Measurements from ENCODE around the gene PCDH15.

Gene PCDH15

DNA sequence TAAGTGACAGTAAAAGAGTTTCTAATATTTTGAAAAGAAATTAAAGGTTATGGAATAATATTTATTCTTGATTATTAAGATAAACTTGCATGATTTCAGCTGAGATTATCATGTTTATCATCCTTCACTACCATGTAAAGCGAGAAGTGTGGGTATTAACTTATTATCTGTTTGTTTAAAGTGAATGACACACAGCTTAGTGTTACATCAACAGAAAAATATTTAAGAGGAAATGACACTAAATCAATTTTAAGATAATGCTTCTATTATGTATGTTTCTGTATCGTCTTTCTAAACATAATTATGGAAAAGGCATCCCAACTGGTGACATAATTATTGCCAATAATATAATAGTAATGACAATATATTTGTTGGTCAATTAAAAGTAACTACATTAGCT is 213.1 kb downstream of the PCDH15 start:
- H3K4me3 ChIP-seq (ENCODE audit: low read length): no peak overlapping the region
- DNase-seq (ENCODE audit: low read depth): no peak
- TF ChIP-seq, protein P1, sequence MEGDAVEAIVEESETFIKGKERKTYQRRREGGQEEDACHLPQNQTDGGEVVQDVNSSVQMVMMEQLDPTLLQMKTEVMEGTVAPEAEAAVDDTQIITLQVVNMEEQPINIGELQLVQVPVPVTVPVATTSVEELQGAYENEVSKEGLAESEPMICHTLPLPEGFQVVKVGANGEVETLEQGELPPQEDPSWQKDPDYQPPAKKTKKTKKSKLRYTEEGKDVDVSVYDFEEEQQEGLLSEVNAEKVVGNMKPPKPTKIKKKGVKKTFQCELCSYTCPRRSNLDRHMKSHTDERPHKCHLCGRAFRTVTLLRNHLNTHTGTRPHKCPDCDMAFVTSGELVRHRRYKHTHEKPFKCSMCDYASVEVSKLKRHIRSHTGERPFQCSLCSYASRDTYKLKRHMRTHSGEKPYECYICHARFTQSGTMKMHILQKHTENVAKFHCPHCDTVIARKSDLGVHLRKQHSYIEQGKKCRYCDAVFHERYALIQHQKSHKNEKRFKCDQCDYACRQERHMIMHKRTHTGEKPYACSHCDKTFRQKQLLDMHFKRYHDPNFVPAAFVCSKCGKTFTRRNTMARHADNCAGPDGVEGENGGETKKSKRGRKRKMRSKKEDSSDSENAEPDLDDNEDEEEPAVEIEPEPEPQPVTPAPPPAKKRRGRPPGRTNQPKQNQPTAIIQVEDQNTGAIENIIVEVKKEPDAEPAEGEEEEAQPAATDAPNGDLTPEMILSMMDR (conservative IDR thresholded peaks at IDR 0.05; ENCODE audit: low read length): no peak

DNA sequence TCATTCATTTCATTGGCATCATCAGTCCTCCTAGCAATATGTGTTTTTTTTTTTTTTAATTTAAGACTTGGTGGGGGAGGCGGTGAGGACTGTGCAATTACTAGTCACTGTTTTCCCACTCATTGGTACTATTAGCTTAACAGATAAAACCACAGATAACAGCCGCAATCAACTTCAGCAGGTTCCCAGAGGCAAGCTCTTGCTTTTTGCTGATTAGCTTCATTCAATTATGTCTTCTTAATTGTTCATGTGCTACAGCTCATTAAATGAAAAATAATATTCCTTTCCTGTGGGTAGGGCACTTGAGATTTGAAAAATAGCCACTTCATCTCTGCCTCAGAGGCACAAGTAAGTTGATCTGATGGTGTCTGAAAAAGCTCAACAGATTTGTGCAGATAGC is 215.5 kb downstream of the PCDH15 start:
- no peak for DNase-seq (ENCODE audit: low read depth)
- TF ChIP-seq, protein P1 (conservative IDR thresholded peaks at IDR 0.05; ENCODE audit: low read length): no peak
- H3K4me3 ChIP-seq (ENCODE audit: low read length): no peak overlapping the region

DNA sequence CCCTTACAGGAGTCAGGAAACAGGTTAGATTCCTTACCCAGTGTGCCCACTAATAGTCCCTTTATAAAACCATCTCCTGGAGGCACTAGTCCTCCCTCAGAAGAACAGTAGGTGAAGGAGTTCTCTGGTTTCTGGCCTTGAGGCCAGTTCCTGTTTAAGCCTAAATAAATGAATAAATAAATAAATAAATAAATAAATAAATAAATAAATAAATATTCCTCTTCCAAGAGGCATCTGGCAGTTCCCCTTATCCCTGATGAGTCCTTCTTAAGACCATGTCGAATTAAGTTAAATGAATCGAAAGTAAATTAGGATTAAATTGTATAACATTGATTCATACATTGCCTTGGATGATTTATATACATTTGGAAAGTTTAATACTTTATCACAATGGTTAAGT is 223.3 kb downstream of the PCDH15 start:
- TF ChIP-seq, protein P1 (conservative IDR thresholded peaks at IDR 0.05; ENCODE audit: low read length): no peak

DNA sequence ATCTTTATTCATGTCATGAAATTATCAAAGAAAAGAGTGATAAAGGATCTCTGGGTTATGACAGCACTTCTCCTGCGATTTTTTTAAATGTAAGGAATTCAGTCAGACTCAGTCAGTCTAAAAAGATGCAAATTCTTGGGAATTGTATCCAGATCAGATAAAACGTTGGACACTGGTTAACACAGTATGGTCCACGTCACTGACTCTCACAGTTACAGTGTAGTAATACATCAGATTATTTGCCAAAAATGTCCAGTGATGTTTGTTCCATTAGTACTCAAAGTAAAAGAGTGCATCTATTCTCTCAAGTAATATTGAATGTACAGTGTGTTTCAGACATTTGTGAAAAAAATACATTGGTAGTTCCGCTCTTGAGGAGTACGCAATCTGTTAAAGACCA is 224.5 kb downstream of the PCDH15 start:
- no peak overlapping the region for H3K4me3 ChIP-seq (ENCODE audit: low read length)
- TF ChIP-seq, protein P1 (conservative IDR thresholded peaks at IDR 0.05; ENCODE audit: low read length): no peak
- no peak for DNase-seq (ENCODE audit: low read depth)

More for the DNA sequence above, 223.3 kb downstream of the PCDH15 start:
- H3K4me3 ChIP-seq (ENCODE audit: low read length): no peak overlapping the region
- DNase-seq (ENCODE audit: low read depth): no peak

DNA sequence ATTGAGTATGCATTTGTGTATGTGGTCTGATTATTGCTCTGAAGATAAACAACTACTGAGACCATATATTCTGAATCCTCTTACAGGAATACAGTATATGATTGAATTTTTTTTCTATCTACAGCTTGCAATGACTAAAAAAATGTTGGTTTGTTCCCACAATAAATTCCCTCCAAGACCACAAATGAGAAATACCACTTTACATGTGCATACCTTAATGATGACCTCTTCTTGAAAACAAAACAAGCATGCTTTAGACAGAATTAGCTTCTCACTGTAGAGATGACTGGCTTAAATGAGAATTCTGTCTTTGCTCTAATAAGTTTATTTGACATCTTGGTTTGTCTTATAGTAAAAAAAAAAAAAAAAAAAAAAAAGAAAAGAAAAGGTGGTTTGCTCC is 241.5 kb downstream of the PCDH15 start:
- TF ChIP-seq, protein P1 (conservative IDR thresholded peaks at IDR 0.05; ENCODE audit: low read length): no peak
- DNase-seq (ENCODE audit: low read depth): no peak
- H3K4me3 ChIP-seq (ENCODE audit: low read length): no peak overlapping the region

DNA sequence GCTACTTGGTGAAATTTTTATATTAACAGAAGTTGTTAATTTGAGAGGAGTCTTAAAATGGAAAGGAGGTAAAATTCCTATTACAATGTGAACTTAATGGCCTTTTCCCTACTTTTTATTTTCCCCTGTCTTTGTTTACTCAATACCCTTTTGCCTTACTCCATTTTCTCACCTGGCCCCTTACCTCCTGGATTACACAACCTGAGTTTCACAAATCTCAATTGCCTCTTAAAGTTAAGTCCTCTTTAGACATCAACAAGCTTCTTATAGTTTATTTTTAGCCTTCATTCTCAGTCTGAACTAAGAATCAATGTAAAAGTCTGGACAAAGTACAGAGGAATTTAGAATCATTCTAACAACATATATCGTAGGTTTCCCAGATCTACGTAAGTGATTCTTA is 247.0 kb downstream of the PCDH15 start:
- no peak overlapping the region for H3K4me3 ChIP-seq (ENCODE audit: low read length)
- no peak for DNase-seq (ENCODE audit: low read depth)
- TF ChIP-seq, protein P1 (conservative IDR thresholded peaks at IDR 0.05; ENCODE audit: low read length): no peak

DNA sequence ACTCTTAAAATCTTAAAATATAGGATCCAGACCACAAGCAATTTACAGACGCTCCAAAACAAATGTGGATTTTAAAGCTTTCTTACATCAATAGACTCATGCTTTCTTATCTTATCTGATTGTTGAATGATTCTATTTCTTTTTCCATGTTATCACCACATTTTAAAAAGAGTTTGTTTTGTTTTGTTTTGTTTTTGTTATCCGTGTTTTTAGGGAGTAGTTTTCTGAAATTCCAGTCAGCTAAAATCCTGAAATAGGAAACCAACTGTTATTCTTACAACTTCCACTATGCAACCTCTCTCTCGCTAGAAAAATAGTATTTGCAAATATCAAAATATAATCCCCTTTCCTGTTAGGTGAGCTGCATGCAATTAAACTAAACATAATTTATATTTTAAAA is 251.0 kb downstream of the PCDH15 start:
- no peak overlapping the region for H3K4me3 ChIP-seq (ENCODE audit: low read length)
- DNase-seq (ENCODE audit: low read depth): no peak
- TF ChIP-seq, protein P1 (conservative IDR thresholded peaks at IDR 0.05; ENCODE audit: low read length): no peak

All from AG10803 (cell line).